H9 (cell line): ENCODE results near the gene MUC21. TPM values are rescaled to one million over a fixed set of nuclear protein-coding genes. Genes with fewer than 3 reads are reported as not detected.

Source experiments
- DNase-seq: peaks from one replicate; pipeline ENCODE4 v3.0.0-alpha.2; 2017
- H2AFZ ChIP-seq: one replicate; pipeline ENCODE4 v1.6.1; 2013; ENCODE audit warnings: mild to moderate bottlenecking, low read length, control low read depth, moderate library complexity
- H2AK5ac ChIP-seq: 2 replicates; pipeline ENCODE4 v1.6.1; 2013; ENCODE audit warnings: low read length, control low read depth, mixed read lengths; ENCODE audit not compliant: insufficient read length
- H2BK120ac ChIP-seq: one replicate; pipeline ENCODE4 v1.6.1; 2013; ENCODE audit warnings: low read depth, mild to moderate bottlenecking, low read length, control low read depth, inconsistent platforms; ENCODE audit not compliant: poor library complexity, severe bottlenecking
- H2BK12ac ChIP-seq: 2 replicates; pipeline ENCODE4 v1.6.1; 2013; ENCODE audit warnings: low read length, control low read depth, mixed read lengths, low read depth; ENCODE audit not compliant: insufficient read length
- H2BK15ac ChIP-seq: 2 replicates; pipeline ENCODE4 v1.6.1; 2013; ENCODE audit warnings: low read depth, low read length, control low read depth
- H2BK20ac ChIP-seq: one replicate; pipeline ENCODE4 v1.6.1; 2013; ENCODE audit warnings: low read depth, mild to moderate bottlenecking, low read length, control low read depth, inconsistent platforms; ENCODE audit not compliant: poor library complexity, severe bottlenecking
- H2BK5ac ChIP-seq: 2 replicates; pipeline ENCODE4 v1.6.1; 2013; ENCODE audit warnings: low read length, control low read depth, mixed read lengths; ENCODE audit not compliant: insufficient read length
- H3K14ac ChIP-seq: 2 replicates; pipeline ENCODE4 v1.6.1; 2013; ENCODE audit warnings: low read length, control low read depth; ENCODE audit not compliant: insufficient read depth
- H3K18ac ChIP-seq: 2 replicates; pipeline ENCODE4 v1.6.1; 2013; ENCODE audit warnings: low read depth, mild to moderate bottlenecking, mixed read lengths, low read length, control low read depth; ENCODE audit not compliant: insufficient read length
- H3K23ac ChIP-seq: 2 replicates; pipeline ENCODE4 v1.6.1; 2013; ENCODE audit warnings: low read length, control low read depth, mixed read lengths, low read depth; ENCODE audit not compliant: insufficient read length
- H3K23me2 ChIP-seq: 2 replicates; pipeline ENCODE4 v1.6.1; 2013; ENCODE audit warnings: low read depth, mild to moderate bottlenecking, mixed read lengths, low read length, control low read depth; ENCODE audit not compliant: insufficient read length, poor library complexity, severe bottlenecking
- H3K27ac ChIP-seq: 2 replicates; pipeline ENCODE4 v1.5.1; 2013; ENCODE audit warnings: low read length, control low read depth, mixed read lengths, low read depth; ENCODE audit not compliant: insufficient read length
- H3K27me3 ChIP-seq: 2 replicates; pipeline ENCODE4 v1.6.1; 2013; ENCODE audit warnings: low read length, control low read depth, inconsistent platforms; ENCODE audit not compliant: insufficient read depth
- H3K4ac ChIP-seq: 2 replicates; pipeline ENCODE4 v1.6.1; 2013; ENCODE audit warnings: low read depth, mild to moderate bottlenecking, control low read depth, inconsistent platforms, low read length, moderate library complexity
- H3K4me1 ChIP-seq: 2 replicates; pipeline ENCODE4 v1.6.1; 2013; ENCODE audit warnings: low read length, control low read depth, inconsistent platforms; ENCODE audit not compliant: insufficient read depth
- H3K4me2 ChIP-seq: 2 replicates; pipeline ENCODE4 v1.6.1; 2013; ENCODE audit warnings: low read length, control low read depth, mixed read lengths; ENCODE audit not compliant: insufficient read length, insufficient read depth
- H3K56ac ChIP-seq: 2 replicates; pipeline ENCODE4 v1.6.1; 2013; ENCODE audit warnings: low read depth, mild to moderate bottlenecking, mixed read lengths, low read length, control low read depth; ENCODE audit not compliant: insufficient read length
- H3K79me1 ChIP-seq: 2 replicates; pipeline ENCODE4 v1.6.1; 2013; ENCODE audit warnings: low read depth, mild to moderate bottlenecking, moderate library complexity, low read length, control low read depth, inconsistent platforms; ENCODE audit not compliant: insufficient read depth, poor library complexity, severe bottlenecking
- H3K79me2 ChIP-seq: 2 replicates; pipeline ENCODE4 v1.6.1; 2013; ENCODE audit warnings: low read length, control low read depth, inconsistent platforms; ENCODE audit not compliant: insufficient read depth
- H3K9ac ChIP-seq: 2 replicates; pipeline ENCODE4 v1.6.1; 2013; ENCODE audit warnings: low read length, control low read depth, mixed read lengths; ENCODE audit not compliant: insufficient read length; ENCODE audit errors: extremely low read depth
- H3K9me3 ChIP-seq: one replicate; pipeline ENCODE4 v1.6.1; 2013; ENCODE audit warnings: low read depth, low read length, inconsistent platforms; ENCODE audit not compliant: control insufficient read depth
- H3T11ph ChIP-seq: one replicate; pipeline ENCODE4 v1.6.1; 2013; ENCODE audit warnings: mild to moderate bottlenecking, low read length, control low read depth, inconsistent platforms
- H4K20me1 ChIP-seq: one replicate; pipeline ENCODE4 v1.6.1; 2013; ENCODE audit not compliant: control insufficient read depth, insufficient read length, insufficient read depth
- H4K5ac ChIP-seq: 2 replicates; pipeline ENCODE4 v1.6.1; 2013; ENCODE audit warnings: low read depth, mild to moderate bottlenecking, mixed read lengths, low read length, control low read depth; ENCODE audit not compliant: insufficient read length
- H4K8ac ChIP-seq: replicated peaks from 2 replicates; pipeline ENCODE4 v1.6.1; 2013; ENCODE audit warnings: low read length, control low read depth, mixed read lengths, low read depth; ENCODE audit not compliant: insufficient read length
- H4K91ac ChIP-seq: 2 replicates; pipeline ENCODE4 v1.6.1; 2013; ENCODE audit warnings: low read depth, mild to moderate bottlenecking, moderate library complexity, mixed read lengths, low read length, control low read depth; ENCODE audit not compliant: insufficient read length
- H3K27ac Mint-ChIP-seq, 3 experiments: 2 replicates in 2 of 3; 3 replicates in 1 of 3; pipeline ENCODE4 v1.8.0; 2020 to 2021; ENCODE audit warnings: mixed read lengths in 3 of 3, mild to moderate bottlenecking in 1 of 3, moderate library complexity in 1 of 3
- H3K27me3 Mint-ChIP-seq: 2 replicates; pipeline ENCODE4 v1.8.0; 2021; ENCODE audit warnings: low read depth, mild to moderate bottlenecking, moderate library complexity, mixed read lengths
- H3K36me3 Mint-ChIP-seq, 3 experiments: 2 replicates in 2 of 3; 3 replicates in 1 of 3; pipeline ENCODE4 v1.8.0; 2020 to 2021; ENCODE audit warnings: low read depth in 3 of 3, mixed read lengths in 3 of 3; ENCODE audit not compliant: insufficient read depth in 1 of 3
- H3K4me1 Mint-ChIP-seq, 2 experiments: 2 replicates each; pipeline ENCODE4 v1.8.0; 2020; ENCODE audit warnings: mixed read lengths in 2 of 2
- H3K4me3 Mint-ChIP-seq, 2 experiments: 2 replicates in 1 of 2; 3 replicates in 1 of 2; pipeline ENCODE4 v1.8.0; 2020 to 2021; ENCODE audit warnings: mild to moderate bottlenecking in 2 of 2, mixed read lengths in 2 of 2, moderate library complexity in 1 of 2
- H3K9me3 Mint-ChIP-seq, 2 experiments: 2 replicates in 1 of 2; 3 replicates in 1 of 2; pipeline ENCODE4 v1.8.0; 2020; ENCODE audit warnings: mild to moderate bottlenecking in 2 of 2, mixed read lengths in 2 of 2, moderate library complexity in 1 of 2
- CTCF ChIP-seq: fragments of 200-600 bp; sonication (generic); conservative IDR thresholded peaks from 3 replicates; pipeline ENCODE4 v1.8.0; 2021; ENCODE audit warnings: antibody characterized with exemption, mild to moderate bottlenecking
- WGBS: extraction: QIAGEN DNeasy Blood & Tissue Kit; methylation state at CpG from one replicate; pipeline ENCODE4 v1.1.7; 2013; ENCODE audit warnings: missing lambda C conversion rate, low lambda C conversion rate, mixed read lengths; ENCODE audit not compliant: insufficient read length; ENCODE audit errors: extremely low coverage; 5-methylcytosine and 5-hydroxymethylcytosine counted together
- total RNA-seq: library from RNA; stranded (reverse); gene quantifications from 2 replicates; pipeline ENCODE4 v1.2.1, GENCODE V29; 2021

MUC21 gene
- total RNA-seq, 1 experiment from 2014 or later, result not detected

- no peak overlapping the region for H2BK5ac ChIP-seq
- H4K20me1 ChIP-seq, result no peaks in the 10 kb centered on the region
- no peaks in the 10 kb centered on the region; a peak in 1 of 7 replicates for H3K36me3 Mint-ChIP-seq
- no peak overlapping the region for H2AFZ ChIP-seq
- no peak overlapping the region for H3T11ph ChIP-seq
- H2BK20ac ChIP-seq, result no peak overlapping the region
- WGBS, result no CpG with 5 or more reads among the region's 46 CpGs
- no peak overlapping the region for H3K27ac ChIP-seq
- H3K4me2 ChIP-seq, result peak overlapping the region; percentile 44
- no peak overlapping the region for H3K56ac ChIP-seq
- TF ChIP-seq CTCF, result no peak
- H3K27me3 ChIP-seq, result no peaks in the 10 kb centered on the region; the same call in 1 of the 2 replicates
- no peak overlapping the region for H3K14ac ChIP-seq
- no peak overlapping the region for H2AK5ac ChIP-seq
- peaks cover 14 to 26% of the 10 kb centered on the region in 2 experiments for H3K4me1 Mint-ChIP-seq
- DNase-seq, result peak; percentile 77
- peak overlapping the region; percentile 59 to 72 for H3K4me3 Mint-ChIP-seq
- no peak overlapping the region for H3K18ac ChIP-seq
- no peak overlapping the region for H4K8ac ChIP-seq
- H3K79me1 ChIP-seq, result no peaks in the 10 kb centered on the region
- H3K4ac ChIP-seq, result no peak overlapping the region
- no peaks in the 10 kb centered on the region for H3K4me1 ChIP-seq
- no peak overlapping the region for H4K5ac ChIP-seq
- H3K9ac ChIP-seq, result no peak overlapping the region
- no peak overlapping the region for H2BK120ac ChIP-seq
- H2BK12ac ChIP-seq, result no peak overlapping the region
- H3K9me3 Mint-ChIP-seq, result peaks cover 0 to 2% of the 10 kb centered on the region in 2 experiments; a peak in 3 of 5 replicates
- no peaks in the 10 kb centered on the region for H3K9me3 ChIP-seq
- H3K23me2 ChIP-seq, result peaks cover 5% of the 10 kb centered on the region
- H4K91ac ChIP-seq, result no peak overlapping the region
- no peaks in the 10 kb centered on the region for H3K79me2 ChIP-seq
- H3K23ac ChIP-seq, result no peak overlapping the region
- peak overlapping the region in 1 of 3 experiments; percentile 40; a peak in 2 of 7 replicates for H3K27ac Mint-ChIP-seq
- peaks cover 74% of the 10 kb centered on the region for H3K27me3 Mint-ChIP-seq
- no peak overlapping the region for H2BK15ac ChIP-seq
Observed at GRCh38 chr6:30955367-30956042, 28.0 kb upstream of the MUC21 start.
